IPS-15b (cell line): ENCODE results near the gene RNF182.

Experiments
- H3K27me3 ChIP-seq: one replicate; pipeline ENCODE4 v1.6.1; 2013; ENCODE audit warnings: low read length; ENCODE audit not compliant: control insufficient read depth, insufficient read depth
- H3K36me3 ChIP-seq: one replicate; pipeline ENCODE4 v1.6.1; 2013; ENCODE audit warnings: low read length; ENCODE audit not compliant: control insufficient read depth, insufficient read depth
- H3K4me1 ChIP-seq: one replicate; pipeline ENCODE4 v1.6.1; 2013; ENCODE audit warnings: mild to moderate bottlenecking, low read length; ENCODE audit not compliant: control insufficient read depth, insufficient read depth
- H3K4me3 ChIP-seq: one replicate; pipeline ENCODE4 v1.5.1; 2013; ENCODE audit warnings: low read depth, low read length
- H3K9ac ChIP-seq: one replicate; pipeline ENCODE4 v1.6.1; 2013; ENCODE audit warnings: low read depth, mild to moderate bottlenecking, low read length
- H3K9me3 ChIP-seq: one replicate; pipeline ENCODE4 v1.6.1; 2013; ENCODE audit warnings: mild to moderate bottlenecking, low read length; ENCODE audit not compliant: control insufficient read depth, insufficient read depth

The RNF182 gene

GRCh38 chr6:14026831-14027539 lies 102.2 kb downstream of the RNF182 start:
- Histone ChIP-seq H3K36me3 (no peaks in the 10 kb centered on the region), H3K9ac (no peak overlapping the region), H3K9me3 (no peaks in the 10 kb centered on the region), H3K27me3 (peaks cover 4% of the 10 kb centered on the region), H3K4me3 (no peak overlapping the region), H3K4me1 (peaks cover 4% of the 10 kb centered on the region)

- no peak overlapping the region for H3K4me3 ChIP-seq
- H3K36me3 ChIP-seq, result no peaks in the 10 kb centered on the region
- peaks cover 4% of the 10 kb centered on the region for H3K27me3 ChIP-seq
- H3K4me1 ChIP-seq, result peaks cover 4% of the 10 kb centered on the region
- no peaks in the 10 kb centered on the region for H3K9me3 ChIP-seq
- H3K9ac ChIP-seq, result no peak overlapping the region
Measured at GRCh38 chr6:14028631-14029030, 103.9 kb downstream of the RNF182 start.

GRCh38 chr6:14029605-14030004 lies 104.9 kb downstream of the RNF182 start:
- H3K4me3 ChIP-seq, result no peak overlapping the region
- H3K27me3 ChIP-seq, result peaks cover 4% of the 10 kb centered on the region
- H3K9me3 ChIP-seq, result no peaks in the 10 kb centered on the region
- H3K9ac ChIP-seq, result no peak overlapping the region
- H3K36me3 ChIP-seq, result no peaks in the 10 kb centered on the region
- no peaks in the 10 kb centered on the region for H3K4me1 ChIP-seq
